HG02623 (cell line): Measurements from ENCODE around the gene AKAP6.

Experiments
- ATAC-seq: cut with Tn5 transposase; IDR thresholded peaks from one replicate; pipeline ENCODE4 v1.9.1; 2021; ENCODE audit warnings: moderate library complexity; ENCODE audit not compliant: unreplicated experiment

Gene AKAP6

GRCh38 chr14:32693114-32693513, 364.0 kb downstream of the AKAP6 start:
- no peak for ATAC-seq

- no peak for ATAC-seq
Observed at GRCh38 chr14:32694795-32695449, 365.8 kb downstream of the AKAP6 start.

- ATAC-seq, result no peak
Observed at GRCh38 chr14:32696325-32697091, 367.4 kb downstream of the AKAP6 start.

GRCh38 chr14:32697114-32697513, 368.0 kb downstream of the AKAP6 start:
- ATAC-seq, result no peak

- ATAC-seq, result no peak
Observed at GRCh38 chr14:32697704-32698103, 368.6 kb downstream of the AKAP6 start.

DNA sequence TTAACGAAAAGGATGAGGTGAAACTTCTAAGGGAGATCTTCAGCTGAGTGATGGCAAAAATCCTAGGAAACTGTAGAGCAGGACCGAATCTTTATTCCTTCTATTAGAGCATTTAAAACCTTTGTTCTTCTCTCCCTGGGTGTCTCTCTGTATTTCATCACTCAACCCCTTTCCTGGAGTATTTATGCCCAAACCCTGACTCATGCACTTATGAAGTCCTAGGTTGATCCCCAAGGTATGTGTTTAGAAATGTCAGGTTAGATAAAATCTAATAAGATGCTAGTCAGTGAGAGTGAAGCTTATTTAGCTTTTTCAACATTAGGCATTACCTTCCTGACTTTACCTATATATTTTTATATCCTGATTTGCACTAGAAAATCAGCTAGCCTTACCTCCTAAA, 369.7 kb downstream of the AKAP6 start:
- ATAC-seq, result no peak

GRCh38 chr14:32701475-32701874, 372.4 kb downstream of the AKAP6 start:
- no peak for ATAC-seq

- no peak for ATAC-seq
Observed at GRCh38 chr14:32702088-32702487, 373.0 kb downstream of the AKAP6 start.

DNA sequence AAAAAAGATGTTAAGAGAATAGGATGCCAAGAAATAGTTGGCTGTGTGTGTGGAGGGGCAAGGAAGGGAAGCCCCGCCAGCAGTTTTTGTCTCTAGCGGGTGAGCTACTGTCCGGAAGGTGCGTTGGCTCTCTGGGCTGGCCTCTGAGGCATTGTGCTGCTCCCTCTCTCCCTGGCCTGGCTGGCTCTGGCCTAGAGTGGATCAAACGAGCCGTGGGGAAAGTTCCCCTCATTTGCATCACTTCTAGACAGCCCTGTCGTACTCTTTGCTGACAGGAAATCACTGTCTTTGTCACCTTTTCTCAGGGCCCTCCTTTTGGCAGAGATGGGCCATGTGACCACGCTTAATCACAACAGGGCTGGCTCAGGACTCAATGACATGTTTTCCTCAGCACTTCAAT, 373.5 kb downstream of the AKAP6 start:
- peak; percentile 86 for ATAC-seq

- ATAC-seq, result no peak
Observed at GRCh38 chr14:32703183-32703621, 374.1 kb downstream of the AKAP6 start.

DNA sequence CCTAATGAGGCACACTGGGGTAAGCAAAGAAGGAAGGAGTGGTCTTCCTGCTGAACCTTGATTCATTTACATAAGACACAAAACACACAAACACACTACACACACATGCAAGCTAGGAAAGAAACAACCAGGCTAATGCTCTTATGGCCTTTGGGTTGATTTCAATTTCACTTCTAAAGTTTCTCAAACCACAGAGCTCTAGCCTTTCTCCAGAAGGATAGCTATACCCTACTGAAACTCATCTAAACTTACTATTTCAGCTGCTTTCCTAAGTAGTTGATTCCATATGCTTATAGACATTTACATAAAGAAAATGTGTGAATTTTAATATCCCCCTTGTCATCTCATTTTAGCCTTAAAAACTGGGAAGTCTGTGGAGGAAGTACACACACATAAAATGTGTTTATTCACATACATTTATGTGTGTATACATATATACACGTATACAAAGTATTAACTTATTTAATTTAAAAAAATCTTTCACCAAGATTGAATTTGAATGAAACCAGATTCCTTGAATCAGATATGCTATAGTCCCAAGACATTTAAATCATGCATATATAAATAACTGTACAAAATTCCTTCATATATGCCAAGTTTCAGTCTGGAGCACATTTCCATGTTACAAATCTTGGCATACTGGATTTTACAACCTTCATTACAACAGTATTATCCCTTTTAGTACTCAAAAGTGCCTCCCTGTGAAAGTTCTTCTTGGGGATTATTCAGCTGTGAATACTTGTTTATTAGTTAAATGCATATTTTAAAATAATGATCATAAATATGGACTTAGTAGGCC, 377.8 kb downstream of the AKAP6 start:
- ATAC-seq, result no peak

GRCh38 chr14:32707742-32708500, 378.8 kb downstream of the AKAP6 start:
- ATAC-seq, result no peak

- no peak for ATAC-seq
Observed at GRCh38 chr14:32709027-32709426, 379.9 kb downstream of the AKAP6 start.

DNA sequence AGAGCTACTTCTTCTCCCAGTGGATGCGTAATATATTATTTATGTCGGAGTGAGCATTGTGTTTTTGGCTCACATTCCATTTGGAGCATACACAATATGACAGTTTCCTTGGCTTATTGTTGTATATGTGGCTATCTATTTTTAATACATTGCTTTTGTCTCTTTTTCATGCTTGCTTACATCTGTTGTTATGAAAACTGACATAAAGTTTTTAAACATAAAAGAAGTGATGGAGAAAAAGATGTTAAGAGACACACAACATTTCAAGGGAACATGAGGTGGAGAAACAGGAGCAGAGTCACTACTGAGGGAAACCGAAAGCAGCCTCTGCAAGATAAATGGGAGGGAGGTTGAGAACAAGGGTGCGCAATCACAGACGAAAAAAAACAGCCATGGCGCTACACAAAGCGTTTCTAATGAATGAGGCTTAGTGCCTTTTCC, 381.2 kb downstream of the AKAP6 start:
- ATAC-seq, result no peak

- no peak for ATAC-seq
Observed at GRCh38 chr14:32710731-32711680, 381.9 kb downstream of the AKAP6 start.

- no peak for ATAC-seq
Observed at GRCh38 chr14:32713856-32714255, 384.8 kb downstream of the AKAP6 start.

- ATAC-seq, result no peak
Observed at GRCh38 chr14:32719601-32720000, 390.5 kb downstream of the AKAP6 start.

DNA sequence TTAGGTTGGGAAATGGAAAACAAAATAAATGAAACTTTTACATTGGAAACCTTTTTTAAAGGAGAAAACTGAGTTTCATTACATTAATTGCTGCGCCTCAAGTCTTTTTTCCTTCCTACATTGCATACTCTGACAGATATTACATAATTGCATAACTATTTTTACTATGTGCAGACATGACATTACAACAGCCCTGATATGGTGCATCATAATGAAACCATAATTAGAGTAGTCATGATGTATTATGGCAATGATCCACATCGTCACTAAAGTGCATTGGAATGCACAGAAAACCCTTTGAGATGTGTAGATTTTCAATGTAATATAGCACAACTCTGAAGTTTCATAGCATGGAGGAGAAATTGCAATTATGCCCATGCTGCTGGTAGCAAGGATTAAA, 391.8 kb downstream of the AKAP6 start:
- ATAC-seq, result no peak

DNA sequence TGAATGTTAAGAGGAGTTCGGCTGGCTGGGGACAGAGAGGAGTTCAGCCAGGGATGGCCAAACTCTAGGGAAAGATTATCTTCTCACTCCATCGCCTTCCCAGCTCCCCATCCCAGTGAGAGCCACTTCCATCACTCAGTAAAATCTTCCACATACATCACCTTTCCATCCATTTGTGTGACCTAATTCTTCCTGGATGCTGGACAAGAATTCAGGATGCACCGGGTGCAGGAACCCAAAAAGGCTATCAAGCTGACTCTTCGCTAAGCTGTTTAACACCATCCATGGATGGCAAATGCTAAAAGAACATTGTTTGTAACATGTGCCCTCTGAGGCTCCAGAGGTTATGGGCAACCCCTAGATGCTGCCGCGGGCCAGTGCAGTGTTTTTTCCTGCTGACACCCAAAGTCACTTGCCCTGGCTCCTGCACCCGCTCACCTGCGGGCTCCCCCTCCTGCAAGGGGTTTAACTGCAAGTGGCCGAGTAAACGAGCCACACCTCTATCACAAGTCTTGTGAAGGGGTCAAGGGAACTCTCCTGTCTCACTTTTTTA, 393.6 kb downstream of the AKAP6 start:
- ATAC-seq, result no peak
